ENCODE results near the gene B3GAT2. TPM values are rescaled to one million over a fixed set of nuclear protein-coding genes. Genes with fewer than 3 reads are reported as not detected.

The B3GAT2 gene
- total and polyA plus RNA-seq, 2 of the 13 experiments (the other 11 are each of a cell fraction or from before 2014, with no cell fraction given): 0.01 to 0.02 TPM

DNA sequence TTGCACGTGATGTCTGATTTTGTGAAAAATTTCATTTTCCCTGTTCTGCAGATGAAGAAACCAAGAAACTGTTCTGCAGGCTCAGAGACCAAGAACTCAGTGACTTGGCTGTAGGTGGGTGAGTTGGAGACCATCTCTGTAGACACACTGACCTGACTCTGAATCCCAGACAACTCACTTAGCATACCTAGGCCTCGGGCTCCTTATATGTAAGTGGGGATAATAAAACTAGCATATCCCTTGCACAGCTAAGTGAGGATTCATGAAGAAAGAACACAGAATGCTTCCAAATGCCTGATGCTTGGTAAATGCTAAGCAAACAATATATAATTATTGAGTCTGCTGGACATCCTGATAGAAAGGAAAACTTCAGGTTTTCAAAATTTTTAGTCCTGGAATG lies 70.8 kb downstream of the B3GAT2 start:
- in situ Hi-C loops (cut with HindIII; ENCODE audit: extremely low pct_ligation_motif_present, low pct_unique_long_range_greater_than_20kb): loop anchor here (5.0 kb wide), 1 partner anchor 179 kb away; no protein-coding TSS in a partner anchor
- Histone ChIP-seq H3K9ac (ENCODE audit: insufficient read depth, low read depth, low read length) (no peak overlapping the region), H3K4me1 (ENCODE audit: insufficient read depth, low read length) (peaks cover 16% of the 10 kb centered on the region; the same call in 1 of the 2 replicates), H4K20me1 (ENCODE audit: insufficient read depth, low read length) (no peaks in the 10 kb centered on the region), H2AFZ (ENCODE audit: low read length) (no peak overlapping the region), H3K4me2 (ENCODE audit: low read depth, low read length) (no peak overlapping the region), H3K27ac (ENCODE audit: extremely low read length, insufficient read depth, low read length) (no peak overlapping the region), H3K36me3 (replicated peaks in 1 of 2; ENCODE audit: control insufficient read depth in 1 of 2, insufficient read depth in 2 of 2, low read length in 2 of 2) (no peaks in the 10 kb centered on the region), H3K9me3 (ENCODE audit: low read length) (no peaks in the 10 kb centered on the region), H3K79me2 (ENCODE audit: insufficient read depth, low read length) (no peaks in the 10 kb centered on the region), H3K4me3 (replicated peaks in 1 of 3; ENCODE audit: insufficient read depth in 1 of 3, low read depth in 2 of 3, low read length in 3 of 3) (no peak overlapping the region), H3K27me3 (ENCODE audit: control insufficient read depth in 1 of 2, insufficient read depth in 2 of 2, low read length in 2 of 2) (peaks cover 0 to 18% of the 10 kb centered on the region in 2 experiments; a peak in 3 of 5 replicates)
- DNase-seq (ENCODE audit: low spot score): no peak
- no peak for ATAC-seq
- BruUV-seq (replicated peaks): no TSS peak
- ChIA-PET POLR2A (no interaction called here), CTCF (ENCODE audit: low intra/inter-chr PET ratio, low total read pairs) (interaction anchor here (4.0 kb wide), 1 partner anchor 180 kb away, joined by 47 read pairs; no protein-coding TSS in a partner anchor)
- intact Hi-C loops (cut with micrococcal nuclease; ENCODE audit: unreplicated experiment): loop anchor here (10.0 kb wide), 1 partner anchor 129 kb away; no protein-coding TSS in a partner anchor
- WGBS (ENCODE audit: low lambda C conversion rate): 15% methylated on average over 2 of the region's 2 CpGs
- TF ChIP-seq MAFK (conservative IDR thresholded peaks at IDR 0.05 in 1 of 2, IDR thresholded peaks at IDR 0.05 in 1 of 2; ENCODE audit: low read length in 2 of 2): no peak
- TF ChIP-seq ZNF788 (CRISPR knock-in tag; IDR thresholded peaks at IDR 0.05; ENCODE audit: borderline replicate concordance): no peak
- no peak for TF ChIP-seq KAT2B (IDR thresholded peaks at IDR 0.05; ENCODE audit: borderline replicate concordance, low read depth, low read length)
- TF ChIP-seq AKAP8 (CRISPR knock-in tag; IDR thresholded peaks at IDR 0.05): no peak
- TF ChIP-seq NR2C2 (CRISPR knock-in tag; IDR thresholded peaks at IDR 0.05; ENCODE audit: borderline replicate concordance): no peak
- TF ChIP-seq ZNF33B (CRISPR knock-in tag; IDR thresholded peaks at IDR 0.05): no peak
- no peak for TF ChIP-seq ZNF678 (CRISPR knock-in tag; IDR thresholded peaks at IDR 0.05)
- no peak for TF ChIP-seq ZNF3 (CRISPR knock-in tag; IDR thresholded peaks at IDR 0.05)
- TF ChIP-seq RAD51 (IDR thresholded peaks at IDR 0.05; ENCODE audit: borderline replicate concordance): no peak
- no peak for FAIRE-seq

All from HepG2 (cell line).